Measurements from ENCODE around the gene SLC15A4. TPM values are rescaled to one million over a fixed set of nuclear protein-coding genes. Genes with fewer than 3 reads are reported as not detected.

SLC15A4 gene
- total and polyA plus RNA-seq, 2 of the 13 experiments (the other 11 are each of a cell fraction or from before 2014, with no cell fraction given): 17.3 to 22.7 TPM

- no peaks in the 10 kb centered on the region for H3K9me3 ChIP-seq (ENCODE audit: low read length)
- FAIRE-seq (no peak), ATAC-seq (no peak), DNase-seq (ENCODE audit: low spot score) (no peak)
- 73% methylated on average over 15 of the region's 17 CpGs for WGBS (ENCODE audit: low lambda C conversion rate)
- H3K4me2 ChIP-seq (ENCODE audit: low read depth, low read length): no peak overlapping the region
- no peaks in the 10 kb centered on the region for H3K36me3 ChIP-seq (replicated peaks in 1 of 2; ENCODE audit: control insufficient read depth in 1 of 2, insufficient read depth in 2 of 2, low read length in 2 of 2)
- no peak overlapping the region for H3K4me3 ChIP-seq (replicated peaks in 1 of 3; ENCODE audit: insufficient read depth in 1 of 3, low read depth in 2 of 3, low read length in 3 of 3)
- no peak overlapping the region for H3K27ac ChIP-seq (ENCODE audit: extremely low read length, insufficient read depth, low read length)
- H4K20me1 ChIP-seq (ENCODE audit: insufficient read depth, low read length): no peaks in the 10 kb centered on the region; the same call in 1 of the 2 replicates
- no peak overlapping the region for H3K9ac ChIP-seq (ENCODE audit: insufficient read depth, low read depth, low read length)
- intact Hi-C loops (cut with micrococcal nuclease; ENCODE audit: unreplicated experiment): no loop called here
- H2AFZ ChIP-seq (ENCODE audit: low read length): no peak overlapping the region
- peaks cover 11% of the 10 kb centered on the region for H3K4me1 ChIP-seq (ENCODE audit: insufficient read depth, low read length)
- no TSS peak for BruUV-seq (replicated peaks)
- TF ChIP-seq ZNF687 (CRISPR knock-in tag; IDR thresholded peaks at IDR 0.05): no peak
- TF ChIP-seq ZNF101 (CRISPR knock-in tag; IDR thresholded peaks at IDR 0.05; ENCODE audit: borderline replicate concordance, low read depth): no peak
- in situ Hi-C loops (cut with HindIII; ENCODE audit: extremely low pct_ligation_motif_present, low pct_unique_long_range_greater_than_20kb): no loop called here
- POLR2A ChIA-PET: no interaction called here
- CTCF ChIA-PET (ENCODE audit: low intra/inter-chr PET ratio, low total read pairs): no interaction called here
- H3K79me2 ChIP-seq (ENCODE audit: insufficient read depth, low read length): no peaks in the 10 kb centered on the region
- H3K27me3 ChIP-seq (ENCODE audit: control insufficient read depth in 1 of 2, insufficient read depth in 2 of 2, low read length in 2 of 2): no peaks in the 10 kb centered on the region
These were observed 36.9 kb downstream of the SLC15A4 start for GRCh38 chr12:128786741-128787391.
